IMR-90 (cell line): ENCODE measurements around the gene TUBB4A. TPM values are rescaled to one million over a fixed set of nuclear protein-coding genes. Genes with fewer than 3 reads are reported as not detected.

Experiments used
- ATAC-seq: fragments of 200-7000 bp; cut with Tn5 transposase; 2 replicates; pipeline ENCODE4 v1.9.1; 2020; ENCODE audit warnings: low read depth, mild to moderate bottlenecking, moderate library complexity
- BruUV-seq: library from RNA; stranded (reverse); fragments of 400-500 nt; replicated peaks from 2 replicates; lab custom pipeline; 2021; lab: Mats Ljungman, UMichigan
- CTCF ChIA-PET: fragments of 300-600 bp; formaldehyde crosslinking; extraction: SDS; loops from one replicate; lab custom pipeline; 2021; ENCODE audit warnings: antibody characterized with exemption; lab: Yijun Ruan, JAX
- POLR2A ChIA-PET: fragments of 300-600 bp; sonication (Branson Sonifier 250); formaldehyde crosslinking; loops from one replicate; lab custom pipeline; 2022; ENCODE audit warnings: antibody characterized with exemption; ENCODE audit not compliant: unreplicated experiment; lab: Charles Lee
- DNase-seq: peaks from one replicate; pipeline ENCODE4 v3.0.0; 2013
- H2AFZ ChIP-seq: replicated peaks from 2 replicates; pipeline ENCODE3; 2013; ENCODE audit warnings: low read length, mild to moderate bottlenecking; ENCODE audit not compliant: poor library complexity
- H2AK5ac ChIP-seq: 2 replicates; pipeline ENCODE4 v1.6.1; 2013; ENCODE audit warnings: low read depth, low read length, inconsistent platforms
- H2AK9ac ChIP-seq: replicated peaks from 2 replicates; pipeline ENCODE3; 2013; ENCODE audit warnings: mild to moderate bottlenecking, low read depth, low read length, moderate library complexity; ENCODE audit not compliant: poor library complexity
- H2BK120ac ChIP-seq: 2 replicates; pipeline ENCODE4 v1.6.1; 2013; ENCODE audit warnings: low read depth, low read length, inconsistent platforms
- H2BK15ac ChIP-seq: 3 replicates; pipeline ENCODE4 v1.6.1; 2013; ENCODE audit warnings: low read depth, low read length, inconsistent platforms
- H2BK20ac ChIP-seq: 2 replicates; pipeline ENCODE4 v1.6.1; 2013; ENCODE audit warnings: low read depth, mild to moderate bottlenecking, inconsistent platforms, low read length, moderate library complexity
- H2BK5ac ChIP-seq: 2 replicates; pipeline ENCODE4 v1.6.1; 2013; ENCODE audit warnings: mild to moderate bottlenecking, low read depth, low read length, inconsistent platforms; ENCODE audit not compliant: poor library complexity, severe bottlenecking
- H3K14ac ChIP-seq: replicated peaks from 2 replicates; pipeline ENCODE4 v1.6.1; 2013; ENCODE audit warnings: low read depth, low read length, inconsistent platforms
- H3K18ac ChIP-seq: 2 replicates; pipeline ENCODE4 v1.6.1; 2013; ENCODE audit warnings: low read depth, low read length, control low read depth
- H3K23ac ChIP-seq: 2 replicates; pipeline ENCODE4 v1.6.1; 2013; ENCODE audit warnings: low read depth, low read length, inconsistent platforms
- H3K27ac ChIP-seq: 2 replicates; pipeline ENCODE4 v1.5.1; 2013; ENCODE audit warnings: mild to moderate bottlenecking, control low read depth, low read length; ENCODE audit not compliant: insufficient read depth
- H3K27me3 ChIP-seq: 2 replicates; pipeline ENCODE4 v1.6.1; 2013; ENCODE audit warnings: low read length; ENCODE audit not compliant: control insufficient read depth, insufficient read depth
- H3K36me3 ChIP-seq: 2 replicates; pipeline ENCODE4 v1.6.1; 2013; ENCODE audit warnings: low read length, mixed read lengths; ENCODE audit not compliant: control insufficient read depth, insufficient read depth
- H3K4ac ChIP-seq: 2 replicates; pipeline ENCODE4 v1.6.1; 2013; ENCODE audit warnings: low read depth, low read length, inconsistent platforms
- H3K4me1 ChIP-seq: 2 replicates; pipeline ENCODE4 v1.6.1; 2013; ENCODE audit warnings: low read length, mixed read lengths; ENCODE audit not compliant: control insufficient read depth, insufficient read depth
- H3K4me2 ChIP-seq: 2 replicates; pipeline ENCODE4 v1.6.1; 2013; ENCODE audit warnings: low read depth, mild to moderate bottlenecking, control low read depth, low read length, moderate library complexity
- H3K4me3 ChIP-seq: 2 replicates; pipeline ENCODE4 v1.5.1; 2013; ENCODE audit warnings: low read depth, mild to moderate bottlenecking, control low read depth, low read length, moderate library complexity; ENCODE audit not compliant: insufficient read depth
- H3K56ac ChIP-seq: 2 replicates; pipeline ENCODE4 v1.6.1; 2013; ENCODE audit warnings: low read length, inconsistent platforms; ENCODE audit not compliant: insufficient read depth; ENCODE audit errors: extremely low read depth
- H3K79me1 ChIP-seq, 2 experiments: 2 replicates each; pipeline ENCODE4 v1.6.1; 2013; ENCODE audit warnings: low read length in 2 of 2, inconsistent platforms in 1 of 2, low read depth in 1 of 2
- H3K9ac ChIP-seq: 2 replicates; pipeline ENCODE4 v1.6.1; 2013; ENCODE audit warnings: low read depth, low read length, control low read depth
- H3K9me1 ChIP-seq: 2 replicates; pipeline ENCODE4 v1.6.1; 2013; ENCODE audit warnings: low read length, inconsistent platforms; ENCODE audit not compliant: insufficient read depth
- H3K9me3 ChIP-seq: 2 replicates; pipeline ENCODE4 v1.6.1; 2013; ENCODE audit warnings: low read length; ENCODE audit not compliant: control insufficient read depth, insufficient read depth
- H4K20me1 ChIP-seq: 2 replicates; pipeline ENCODE4 v1.6.1; 2013; ENCODE audit warnings: low read length, inconsistent platforms; ENCODE audit not compliant: insufficient read depth
- H4K5ac ChIP-seq: 2 replicates; pipeline ENCODE4 v1.6.1; 2013; ENCODE audit warnings: mild to moderate bottlenecking, low read depth, low read length, control low read depth
- H4K8ac ChIP-seq, 2 experiments: 2 replicates each; pipeline ENCODE4 v1.6.1; 2013; ENCODE audit warnings: low read depth in 2 of 2, low read length in 2 of 2, control low read depth in 1 of 2, inconsistent platforms in 1 of 2
- H4K91ac ChIP-seq: 2 replicates; pipeline ENCODE4 v1.6.1; 2013; ENCODE audit warnings: low read depth, low read length, inconsistent platforms; ENCODE audit not compliant: insufficient read depth
- CHD1 ChIP-seq: IDR thresholded peaks from 2 replicates; pipeline ENCODE4 v1.6.1; 2012; ENCODE audit warnings: low read depth, low read length, improper control_type of control experiment
- CTCF ChIP-seq: conservative IDR thresholded peaks from 2 replicates; pipeline ENCODE4 v1.5.1; 2012; ENCODE audit warnings: mild to moderate bottlenecking, low read depth, low read length, improper control_type of control experiment
- FOS ChIP-seq: fragments of 150-350 bp; IDR thresholded peaks from 2 replicates; pipeline ENCODE4 v1.6.1; 2016; ENCODE audit warnings: low read depth, low read length
- NFE2L2 ChIP-seq: fragments of 150-350 bp; IDR thresholded peaks from 2 replicates; pipeline ENCODE4 v1.6.1; 2016; ENCODE audit warnings: low read depth, mild to moderate bottlenecking, low read length
- POLR2A ChIP-seq: IDR thresholded peaks from 2 replicates; pipeline ENCODE4 v1.6.1; 2012; ENCODE audit warnings: mild to moderate bottlenecking, low read depth, low read length
- RCOR1 ChIP-seq: IDR thresholded peaks from 2 replicates; pipeline ENCODE4 v1.6.1; 2012; ENCODE audit warnings: mild to moderate bottlenecking, low read length, improper control_type of control experiment; ENCODE audit not compliant: insufficient replicate concordance
- RFX5 ChIP-seq: IDR thresholded peaks from 2 replicates; pipeline ENCODE4 v1.8.0; 2012; ENCODE audit warnings: low read depth, mild to moderate bottlenecking, low read length, moderate library complexity
- WGBS, 2 experiments: methylation state at CpG; one replicate each; pipeline versions ENCODE4 v1.1.5 to v1.1.7; 2013; ENCODE audit warnings: missing lambda C conversion rate in 2 of 2; ENCODE audit not compliant: insufficient read length in 1 of 2; ENCODE audit errors: extremely low coverage in 2 of 2; 5-methylcytosine and 5-hydroxymethylcytosine counted together
- dilution Hi-C: fragments of 300-500 bp; cut with HindIII; formaldehyde crosslinking; loops from one replicate; pipeline ENCODE4 v1.14.3; 2018; ENCODE audit warnings: low sequenced_read_pairs; ENCODE audit not compliant: unreplicated experiment
- in situ Hi-C: fragments of 300-500 bp; cut with MboI; formaldehyde crosslinking; loops from 3 replicates; pipeline ENCODE4 v1.14.3; 2019; ENCODE audit warnings: low sequenced_read_pairs, inconsistent platforms, mixed read lengths
- intact Hi-C: fragments of 100-400 bp; cut with micrococcal nuclease; formaldehyde crosslinking; loops from 2 replicates; pipeline ENCODE4 v1.10.0; 2022
- polyA plus RNA-seq, 3 experiments: library from polyadenylated mRNA; depleted of rRNA; stranded (reverse); fragments of >200 nt; gene quantifications; 2 replicates each; pipeline ENCODE4 v1.2.3, GENCODE V29; 2012; ENCODE audit warnings: low replicate concordance in 1 of 3
- total RNA-seq: library from RNA; depleted of rRNA; stranded (reverse); fragments of >200 nt; gene quantifications from 2 replicates; pipeline ENCODE4 v1.2.3, GENCODE V29; 2012

TUBB4A gene
- total and polyA plus RNA-seq, 2 of the 4 experiments (the other 2 are of a cell fraction) = not detected

DNA sequence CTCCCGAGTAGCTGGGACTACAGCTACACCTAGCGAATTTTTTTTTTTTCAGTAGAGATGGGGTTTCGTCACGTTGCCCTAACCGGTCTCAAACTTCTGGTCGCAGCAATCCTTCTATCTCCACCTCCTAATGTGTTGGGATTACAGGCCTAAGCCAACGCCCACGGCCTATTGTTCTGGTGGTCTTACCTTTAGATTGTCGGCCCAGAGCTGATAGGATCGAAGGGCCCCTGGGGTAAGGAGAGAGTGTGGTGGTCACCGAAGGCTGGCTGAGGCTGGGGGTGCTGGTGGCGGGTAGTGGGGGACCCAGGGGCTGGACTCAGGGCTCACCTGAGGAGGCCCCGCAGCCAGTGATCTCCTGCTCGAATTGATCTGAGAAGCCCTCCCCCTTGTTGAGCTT, 31.0 kb downstream of the TUBB4A start:
- DNase-seq = no peak

More for the DNA sequence above, 31.0 kb downstream of the TUBB4A start:
- ChIA-PET POLR2A (interaction anchor here (0.7 kb wide), 1 partner anchor 508 kb away, joined by 11 read pairs; no protein-coding TSS in a partner anchor), CTCF (no interaction called here)
- H3K4me2 ChIP-seq = no peak overlapping the region
- no peak overlapping the region for H3K23ac ChIP-seq
- H3K18ac ChIP-seq = no peak overlapping the region
- no peaks in the 10 kb centered on the region for H3K36me3 ChIP-seq
- H3K27ac ChIP-seq = no peak overlapping the region
- intact Hi-C loops (no loop called here), dilution Hi-C loops (no loop called here), in situ Hi-C loops (no loop called here)
- no peak overlapping the region for H3K4me3 ChIP-seq
- no peaks in the 10 kb centered on the region for H3K9me1 ChIP-seq
- ATAC-seq = no peak
- H4K5ac ChIP-seq = no peak overlapping the region
- H2AFZ ChIP-seq = no peak overlapping the region
- H3K4me1 ChIP-seq = no peaks in the 10 kb centered on the region
- WGBS, 2 experiments = 80% methylated on average over 1 of the region's 14 CpGs; no CpG with 5 or more reads in 1 of the 2 experiments
- TF ChIP-seq FOS = no peak
- TF ChIP-seq CHD1 = no peak
- TF ChIP-seq POLR2A = no peak
- no peak for TF ChIP-seq NFE2L2
- no peak for TF ChIP-seq RCOR1
- no peak for TF ChIP-seq CTCF
- no peak for TF ChIP-seq RFX5
- BruUV-seq = no TSS peak
- no peak overlapping the region for H3K56ac ChIP-seq
- H2BK20ac ChIP-seq = no peak overlapping the region
- H2AK9ac ChIP-seq = no peak overlapping the region
- H4K91ac ChIP-seq = no peak overlapping the region
- no peak overlapping the region for H3K4ac ChIP-seq
- peaks cover 19% of the 10 kb centered on the region for H3K27me3 ChIP-seq
- no peak overlapping the region for H3K14ac ChIP-seq
- no peak overlapping the region for H2BK15ac ChIP-seq
- no peaks in the 10 kb centered on the region for H3K79me1 ChIP-seq
- no peak overlapping the region for H2BK120ac ChIP-seq
- no peak overlapping the region for H4K8ac ChIP-seq
- H3K9me3 ChIP-seq = peaks cover under 1% of the 10 kb centered on the region; the same call in 1 of the 2 replicates
- H2AK5ac ChIP-seq = no peak overlapping the region
- H4K20me1 ChIP-seq = no peaks in the 10 kb centered on the region
- no peak overlapping the region for H3K9ac ChIP-seq
- H2BK5ac ChIP-seq = no peak overlapping the region
